A549 (cell line): ENCODE results near the gene MAML3.

Experiments used
- POLR2A ChIP-seq: IDR thresholded peaks from 2 replicates; pipeline ENCODE4 v1.6.1; 2012; ENCODE audit warnings: mild to moderate bottlenecking, low read length
- USF2 ChIP-seq: fragments of 450-650 bp; IDR thresholded peaks from 2 replicates; pipeline ENCODE4 v1.6.1; 2014; ENCODE audit warnings: antibody characterized with exemption

GRCh38 chr4:140110542-140111215 lies 43.3 kb downstream of the MAML3 start:
- TF ChIP-seq POLR2A: no peak
- no peak for TF ChIP-seq USF2
